MM.1S (cell line): ENCODE measurements around the gene SRRT.

Source experiments
- CTCF ChIP-seq: fragments of 300-600 bp; sonication (generic); IDR thresholded peaks from 2 replicates; pipeline ENCODE4 v1.5.1; 2016; ENCODE audit warnings: antibody characterized with exemption, low read length, mixed read lengths
- EZH2 ChIP-seq: fragments of 300-600 bp; sonication (generic); optimal IDR thresholded peaks from 2 replicates; pipeline ENCODE3; 2017; ENCODE audit warnings: low read depth, mild to moderate bottlenecking, antibody characterized with exemption, low read length, mixed read lengths
- EZH2phosphoT487 ChIP-seq: fragments of 300-600 bp; sonication (generic); IDR thresholded peaks from 2 replicates; pipeline ENCODE4 v1.6.1; 2018; ENCODE audit warnings: antibody characterized with exemption, low read length

DNA sequence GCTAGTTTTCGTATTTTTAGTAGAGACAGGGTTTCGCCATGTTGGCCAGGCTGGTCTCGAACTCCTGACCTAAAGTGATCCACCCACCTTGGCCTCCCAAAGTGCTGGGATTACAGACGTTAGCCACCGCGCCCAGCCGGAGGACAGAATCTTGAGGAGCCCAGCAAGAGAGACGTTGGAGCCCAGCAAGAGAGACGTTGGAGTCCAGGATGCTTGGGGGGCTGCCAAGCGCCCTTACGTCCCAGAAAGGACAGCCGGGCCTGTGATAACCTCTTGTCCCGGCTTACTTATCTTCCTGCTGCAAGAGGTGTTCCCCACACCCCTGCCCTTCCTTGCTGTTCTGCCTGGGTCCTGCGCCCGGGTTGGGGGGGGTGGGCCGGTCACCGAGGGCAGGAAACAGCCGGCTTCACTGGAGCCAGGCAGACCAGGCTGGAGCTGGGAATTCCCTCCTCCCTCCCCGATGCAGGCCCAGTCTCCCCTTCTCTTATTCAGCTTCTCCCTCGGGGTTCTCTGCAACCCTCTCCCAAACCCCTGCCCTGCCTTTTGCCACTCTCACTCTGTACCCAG lies 45.7 kb upstream of the SRRT start:
- TF ChIP-seq CTCF = no peak
- TF ChIP-seq EZH2 = no peak
- TF ChIP-seq EZH2phosphoT487 = no peak
